GM04504 (cell line): ENCODE results near the gene PIK3R5.
"Not testable (repeated sequence)": the region's sequence is repeated elsewhere in the genome, so short reads cannot be mapped to it uniquely, and the experiment has no call there.

ENCODE experiments used
- DNase-seq: peaks from one replicate; pipeline ENCODE4 v3.0.0-alpha.2; 2012; ENCODE audit warnings: low read depth

PIK3R5 gene

GRCh38 chr17:8986295-8986694 is 20.8 kb upstream of the PIK3R5 start:
- DNase-seq, result no peak

GRCh38 chr17:8985054-8985701 is 19.7 kb upstream of the PIK3R5 start:
- no peak for DNase-seq

- DNase-seq, result not testable (repeated sequence)
Measured at GRCh38 chr17:8984225-8984624, 18.7 kb upstream of the PIK3R5 start.

- DNase-seq, result no peak
Measured at GRCh38 chr17:8981443-8981842, 15.9 kb upstream of the PIK3R5 start.

GRCh38 chr17:8979715-8980114 is 14.2 kb upstream of the PIK3R5 start:
- DNase-seq, result no peak

- DNase-seq, result no peak
Measured at GRCh38 chr17:8976638-8977037, 11.1 kb upstream of the PIK3R5 start.

GRCh38 chr17:8975091-8975725 is 9.7 kb upstream of the PIK3R5 start:
- DNase-seq, result no peak

GRCh38 chr17:8969901-8970300 is 4.4 kb upstream of the PIK3R5 start:
- no peak for DNase-seq

- no peak for DNase-seq
Measured at GRCh38 chr17:8968503-8968902, 3.0 kb upstream of the PIK3R5 start.

GRCh38 chr17:8967861-8968260 is 2.4 kb upstream of the PIK3R5 start:
- no peak for DNase-seq

GRCh38 chr17:8966926-8967325 is 1.4 kb upstream of the PIK3R5 start:
- DNase-seq, result no peak

GRCh38 chr17:8964801-8965393 is 610 bp downstream of the PIK3R5 start:
- DNase-seq, result no peak

GRCh38 chr17:8963647-8964258 is 1.8 kb downstream of the PIK3R5 start:
- no peak for DNase-seq

- DNase-seq, result no peak
Measured at GRCh38 chr17:8963014-8963413, 2.5 kb downstream of the PIK3R5 start.

- DNase-seq, result no peak
Measured at GRCh38 chr17:8961829-8962228, 3.7 kb downstream of the PIK3R5 start.

GRCh38 chr17:8960325-8961140 is 5.0 kb downstream of the PIK3R5 start:
- DNase-seq, result no peak

GRCh38 chr17:8959312-8959918 is 6.1 kb downstream of the PIK3R5 start:
- no peak for DNase-seq

- DNase-seq, result no peak
Measured at GRCh38 chr17:8957721-8958120, 7.8 kb downstream of the PIK3R5 start.

GRCh38 chr17:8956465-8956902 is 9.0 kb downstream of the PIK3R5 start:
- DNase-seq, result no peak

GRCh38 chr17:8955021-8955959 is 10.2 kb downstream of the PIK3R5 start:
- DNase-seq, result no peak

- no peak for DNase-seq
Measured at GRCh38 chr17:8954339-8954738, 11.2 kb downstream of the PIK3R5 start.
